Heart right ventricle (tissue), 16 donors: Measurements from ENCODE around the gene PBX4. TPM values are rescaled to one million over a fixed set of nuclear protein-coding genes. Genes with fewer than 3 reads are reported as not detected.
"Not testable (repeated sequence)": the region's sequence is repeated elsewhere in the genome, so short reads cannot be mapped to it uniquely, and the experiment has no call there.

Experiments used
- ATAC-seq, 8 donors: fragments of 200-7000 bp; cut with Tn5 transposase; one replicate each; pipeline ENCODE4 v1.9.1; 2020; ENCODE audit warnings: mild to moderate bottlenecking in 8 of 8, moderate library complexity in 8 of 8, moderate number of reproducible peaks in 1 of 8
- DNase-seq, 2 donors: peaks; one replicate each; pipeline ENCODE4 v3.0.0-alpha.2; 2020
- H3K27ac ChIP-seq, 10 donors: fragments of 200-600 bp; sonication (generic) in 2 of 10; one replicate each; pipeline versions ENCODE4 v1.5.0 to v1.8.0; 2020 to 2022; ENCODE audit warnings: mild to moderate bottlenecking in 3 of 10
- H3K27me3 ChIP-seq, 7 donors: fragments of 200-600 bp; one replicate each; pipeline ENCODE4 v1.8.0; 2021 to 2022; ENCODE audit warnings: mild to moderate bottlenecking in 2 of 7
- H3K36me3 ChIP-seq, 9 donors: fragments of 200-600 bp; sonication (generic) in 1 of 9; one replicate each; pipeline versions ENCODE4 v1.5.0 to v1.8.0; 2020 to 2022; ENCODE audit warnings: mild to moderate bottlenecking in 2 of 9
- H3K4me1 ChIP-seq, 9 donors: fragments of 200-600 bp; sonication (generic) in 1 of 9; one replicate each; pipeline versions ENCODE4 v1.5.0 to v1.8.0; 2020 to 2022; ENCODE audit warnings: mild to moderate bottlenecking in 4 of 9
- H3K4me3 ChIP-seq, 10 donors: fragments of 200-600 bp; sonication (generic) in 2 of 10; one replicate each; pipeline versions ENCODE4 v1.5.0 to v1.8.0; 2020 to 2022; ENCODE audit warnings: mild to moderate bottlenecking in 7 of 10, moderate library complexity in 2 of 10
- H3K9me3 ChIP-seq, 11 donors: fragments of 200-600 bp in 10 of 11; sonication (generic) in 2 of 11; one replicate each; pipeline versions ENCODE4 v1.5.0 to v1.8.0; 2013 to 2022; ENCODE audit warnings: mild to moderate bottlenecking in 2 of 11, control low read depth in 1 of 11, moderate library complexity in 1 of 11
- WGBS, 2 donors: extraction: QIAGEN DNeasy Blood & Tissue Kit; methylation state at CpG; one replicate each; pipeline ENCODE4 v1.1.7; 2013; ENCODE audit warnings: inconsistent platforms in 1 of 2; 5-methylcytosine and 5-hydroxymethylcytosine counted together
- intact Hi-C, 10 donors: fragments of 100-400 bp; cut with DNase I; formaldehyde crosslinking; loops; one replicate each; pipeline versions ENCODE4 v1.11.1 to v1.14.2; 2022
- polyA plus RNA-seq, 2 donors: library from polyadenylated mRNA; stranded (reverse); fragments of 200-250 nt; gene quantifications; one replicate each; pipeline ENCODE4 v1.2.3, GENCODE V29; 2013
- total RNA-seq, 10 donors: library from RNA; stranded (reverse); fragmentation: NEBNext Ultra II Directional in 3 of 10; extraction: Animal tissue kit (Norgen Biotek cat#: 25700) in 3 of 10; gene quantifications; one replicate each; pipeline versions ENCODE4 v1.2.1 to v1.2.4, GENCODE V29; 2021 to 2023
- TF ChIP-seq, protein P1 (sequence below), 9 donors: fragments of 200-600 bp; sonication (generic) in 2 of 9; IDR thresholded peaks; one replicate each; pipeline versions ENCODE4 v1.5.0 to v1.8.0; 2021 to 2022; ENCODE audit warnings: antibody characterized with exemption in 9 of 9, mild to moderate bottlenecking in 5 of 9, moderate library complexity in 1 of 9
- donor health status: Arrhythmogenic right ventricular cardiomyopathy.
- donor health status: ischemic (EF 13 %, LVEDD 7.1; RV severe dilation, severe dysfunction).
- donor health status: healthy with polysubstance abuse.
- donor health status: DM: no; HTN: yes; CAD: no.
- donor health status: DM: no; HTN: no; CAD: no.
- donor health status: ischemic (EF 25% LVEDD 6.9; RV normal size, moderate dysfunction).
- donor health status: ischemic (EF 25% LVEDD 5.7; RV mildly dilated, moderate dysfunction).
- donor health status: healthy.
- donor health status: DM: yes; HTN: yes; CAD: no.
- donor health status: Ischemic cardiomyopathy.
- donor health status: ischemic (EF 35%, LVEDD 5.7; RV mildly dilated, moderate dysfunction).
- donor health status: nonischemic (EF 11% LVEDD 7.7; RV severe dilation, severe dysfunction).
- donor health status: DM: yes; HTN: yes; CAD: no.
- donor health status: PGD.
- donor health status: ischemic (EF 29% LVEDD 5.4; RV normal size, mild dysfunction).
- donor health status: nonischemic (EF 23%, LVEDD 6.1; RV moderate dilation, normal function).

Gene PBX4
- total and polyA plus RNA-seq, 12 donors = 0.06 to 1.2 (median 0.36) TPM; not detected in 7

DNA sequence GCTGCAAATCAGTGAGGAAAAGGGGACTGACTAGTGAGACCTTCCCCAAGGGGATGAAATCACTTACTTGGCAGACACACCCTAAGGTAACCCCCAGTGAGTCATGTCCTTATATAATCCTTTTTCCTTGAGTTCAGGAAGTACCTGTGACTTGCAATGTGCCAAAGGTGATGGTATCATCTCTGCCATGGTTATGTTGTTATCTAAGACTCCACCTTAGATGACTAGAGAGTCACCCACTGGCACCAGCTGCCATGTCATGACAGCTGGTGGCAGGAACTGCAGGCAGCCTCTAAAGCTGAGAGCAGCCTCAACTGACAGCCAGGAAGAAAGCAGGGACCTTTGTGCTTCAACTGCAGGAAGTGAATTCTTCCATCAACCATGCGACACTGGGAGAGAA is 12.5 kb downstream of the PBX4 start:
- no peak for DNase-seq
- H3K36me3 ChIP-seq = no peaks in the 10 kb centered on the region
- peaks cover 0 to 6% (median 0%) of the 10 kb centered on the region in 9 donors for H3K4me1 ChIP-seq
- H3K4me3 ChIP-seq = no peak overlapping the region
- ATAC-seq = no peak
- intact Hi-C loops = no loop called here
- H3K9me3 ChIP-seq = no peaks in the 10 kb centered on the region
- peak overlapping the region in 1 of 10 donors; percentile 31 for H3K27ac ChIP-seq
- WGBS, 2 donors = 58 to 63% methylated on average over 1 of the region's 1 CpG
- H3K27me3 ChIP-seq = peaks cover 0 to 12% (median 4%) of the 10 kb centered on the region in 7 donors
- TF ChIP-seq, protein P1, sequence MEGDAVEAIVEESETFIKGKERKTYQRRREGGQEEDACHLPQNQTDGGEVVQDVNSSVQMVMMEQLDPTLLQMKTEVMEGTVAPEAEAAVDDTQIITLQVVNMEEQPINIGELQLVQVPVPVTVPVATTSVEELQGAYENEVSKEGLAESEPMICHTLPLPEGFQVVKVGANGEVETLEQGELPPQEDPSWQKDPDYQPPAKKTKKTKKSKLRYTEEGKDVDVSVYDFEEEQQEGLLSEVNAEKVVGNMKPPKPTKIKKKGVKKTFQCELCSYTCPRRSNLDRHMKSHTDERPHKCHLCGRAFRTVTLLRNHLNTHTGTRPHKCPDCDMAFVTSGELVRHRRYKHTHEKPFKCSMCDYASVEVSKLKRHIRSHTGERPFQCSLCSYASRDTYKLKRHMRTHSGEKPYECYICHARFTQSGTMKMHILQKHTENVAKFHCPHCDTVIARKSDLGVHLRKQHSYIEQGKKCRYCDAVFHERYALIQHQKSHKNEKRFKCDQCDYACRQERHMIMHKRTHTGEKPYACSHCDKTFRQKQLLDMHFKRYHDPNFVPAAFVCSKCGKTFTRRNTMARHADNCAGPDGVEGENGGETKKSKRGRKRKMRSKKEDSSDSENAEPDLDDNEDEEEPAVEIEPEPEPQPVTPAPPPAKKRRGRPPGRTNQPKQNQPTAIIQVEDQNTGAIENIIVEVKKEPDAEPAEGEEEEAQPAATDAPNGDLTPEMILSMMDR (IDR thresholded peaks at IDR 0.05) = no peak

GRCh38 chr19:19602713-19603324 is 15.7 kb downstream of the PBX4 start:
- peaks cover 0 to 5% (median 0%) of the 10 kb centered on the region in 7 donors for H3K27me3 ChIP-seq
- intact Hi-C loops = no loop called here
- TF ChIP-seq, protein P1 (IDR thresholded peaks at IDR 0.05) = no peak
- peaks cover 0 to 7% (median 0%) of the 10 kb centered on the region in 9 donors for H3K4me1 ChIP-seq
- H3K4me3 ChIP-seq = no peak overlapping the region
- no peaks in the 10 kb centered on the region for H3K36me3 ChIP-seq
- DNase-seq (no peak), ATAC-seq (no peak)
- 58 to 69% methylated on average over 3 of the region's 3 CpGs for WGBS, 2 donors
- H3K9me3 ChIP-seq = no peaks in the 10 kb centered on the region
- no peak overlapping the region for H3K27ac ChIP-seq

DNA sequence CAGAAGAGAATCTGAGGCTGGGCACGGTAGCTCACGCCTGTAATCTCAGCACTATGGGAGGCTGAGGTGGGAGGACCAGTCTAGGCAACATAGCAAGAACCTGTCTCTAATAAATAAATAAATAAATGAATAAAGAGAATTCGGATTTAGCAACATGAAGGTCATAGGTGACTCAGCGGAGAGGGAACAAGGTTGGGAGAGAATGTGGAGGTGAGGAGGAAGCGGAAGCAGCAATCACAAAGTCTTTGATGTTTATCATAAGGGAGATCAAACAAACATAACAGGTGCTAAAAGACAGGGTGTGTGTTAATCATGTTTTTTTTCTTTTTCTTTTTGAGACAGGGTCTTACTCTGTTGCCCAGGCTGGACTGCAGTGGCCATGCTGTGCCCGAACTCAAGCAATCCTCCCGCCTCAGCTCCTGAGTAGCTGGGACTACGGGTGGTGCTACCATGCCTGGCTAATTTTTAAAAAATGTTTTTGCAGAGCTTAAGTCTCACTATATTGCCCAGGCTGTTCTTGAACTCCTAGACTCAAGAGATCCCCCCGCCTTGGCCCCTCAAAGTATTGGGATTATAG is 16.3 kb downstream of the PBX4 start:
- TF ChIP-seq, protein P1 (IDR thresholded peaks at IDR 0.05) = no peak
- ATAC-seq = no peak
- intact Hi-C loops = no loop called here
- Histone ChIP-seq H3K36me3 (no peaks in the 10 kb centered on the region), H3K27me3 (peaks cover 0 to 5% (median 0%) of the 10 kb centered on the region in 7 donors), H3K27ac (peak overlapping the region in 1 of 10 donors; percentile 20), H3K9me3 (no peaks in the 10 kb centered on the region), H3K4me3 (no peak overlapping the region), H3K4me1 (peaks cover 0 to 12% (median 0%) of the 10 kb centered on the region in 9 donors)
- WGBS, 2 donors = 82 to 83% methylated on average over 9 of the region's 9 CpGs
- DNase-seq = no peak

DNA sequence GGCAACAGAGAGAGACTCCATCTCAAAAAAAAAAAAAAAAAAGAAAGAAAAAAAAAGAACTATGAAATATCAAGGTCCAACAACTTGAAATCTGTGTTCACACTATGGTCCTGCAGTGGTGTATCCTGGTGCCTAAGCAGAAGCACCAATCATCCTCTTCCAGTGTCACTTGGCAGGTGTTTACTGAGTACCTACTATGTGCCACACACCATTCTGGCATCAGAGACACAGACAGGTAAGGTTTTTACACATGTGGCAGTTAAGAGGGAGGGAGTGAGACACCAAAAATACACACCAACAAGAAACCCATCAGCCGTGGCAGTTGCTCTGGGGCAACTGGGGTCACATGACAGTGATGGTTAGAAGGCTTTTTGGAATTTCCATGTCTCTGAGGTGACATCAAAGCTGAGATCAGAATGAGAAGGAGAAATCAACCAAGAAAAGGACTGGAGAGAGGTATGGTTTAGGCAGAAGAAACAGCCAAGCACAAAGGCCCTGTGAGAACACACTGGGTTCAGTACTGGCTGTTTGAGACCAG is 17.6 kb downstream of the PBX4 start:
- no peak overlapping the region for H3K27ac ChIP-seq
- TF ChIP-seq, protein P1 (IDR thresholded peaks at IDR 0.05) = no peak
- no peaks in the 10 kb centered on the region for H3K36me3 ChIP-seq
- H3K9me3 ChIP-seq = no peaks in the 10 kb centered on the region
- WGBS, 2 donors = 78 to 90% methylated on average over 1 of the region's 1 CpG
- peaks cover 0 to 5% (median 0%) of the 10 kb centered on the region in 7 donors for H3K27me3 ChIP-seq
- ATAC-seq = no peak
- peaks cover 0 to 8% (median 0%) of the 10 kb centered on the region in 9 donors for H3K4me1 ChIP-seq
- intact Hi-C loops = no loop called here
- no peak for DNase-seq
- no peak overlapping the region for H3K4me3 ChIP-seq

DNA sequence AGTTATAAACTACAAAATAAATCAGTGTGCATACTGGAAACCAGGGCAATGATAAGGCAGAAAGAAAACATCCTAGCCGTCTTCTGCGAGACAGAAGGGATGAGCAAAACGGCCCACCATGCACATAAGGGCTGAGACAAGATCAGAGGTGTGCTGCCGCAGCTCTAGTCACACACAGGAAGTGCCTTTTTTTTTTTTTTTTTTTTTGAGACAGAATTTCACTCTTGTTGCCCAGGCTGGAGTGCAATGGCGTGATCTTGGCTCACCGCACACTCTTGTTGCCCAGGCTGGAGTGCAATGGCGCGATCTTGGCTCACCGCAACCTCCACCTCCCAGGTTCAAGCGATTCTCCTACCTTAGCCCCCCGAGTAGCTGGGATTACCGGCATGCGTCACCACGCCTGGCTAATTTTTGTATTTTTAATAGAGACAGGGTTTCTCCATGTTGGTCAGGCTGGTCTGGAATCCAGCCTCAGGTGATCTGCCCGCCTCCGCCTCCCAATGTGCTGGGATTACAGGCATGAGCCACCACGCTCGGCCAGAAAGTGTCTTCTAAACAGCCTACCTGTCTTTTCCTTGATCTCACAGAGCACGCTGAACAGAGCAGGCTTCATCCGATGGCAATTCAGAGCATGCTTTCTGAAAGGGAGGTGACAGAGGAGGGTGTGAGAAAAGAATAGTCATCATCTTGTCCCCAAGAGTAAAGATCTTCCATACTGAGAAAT is 19.6 kb downstream of the PBX4 start:
- H3K4me3 ChIP-seq, ATAC-seq, intact Hi-C loops, H3K36me3 ChIP-seq, H3K27me3 ChIP-seq, DNase-seq, H3K9me3 ChIP-seq: not testable (repeated sequence)
- H3K27ac ChIP-seq = peak overlapping the region in 1 of 10 donors; percentile 81
- peaks cover 0 to 16% (median 0%) of the 10 kb centered on the region in 9 donors for H3K4me1 ChIP-seq
- WGBS, 2 donors = 91 to 93% methylated on average over 20 of the region's 20 CpGs
